Retinal pigment epithelial cell (primary cell): ENCODE measurements around the gene MXI1.
A peak's percentile ranks its signal among the peaks of the same experiment; 100 is the strongest.
"Not testable (repeated sequence)": the region's sequence is repeated elsewhere in the genome, so short reads cannot be mapped to it uniquely, and the experiment has no call there.

Source experiments
- DNase-seq: peaks from one replicate; pipeline ENCODE4 v3.0.0-alpha.2; 2010; ENCODE audit warnings: low read depth
- H3K4me3 ChIP-seq: 2 replicates; pipeline ENCODE4 v1.5.1; 2011; ENCODE audit warnings: mild to moderate bottlenecking, low read length, control low read depth, moderate library complexity
- CTCF ChIP-seq: conservative IDR thresholded peaks from 2 replicates; pipeline ENCODE4 v1.5.1; 2011; ENCODE audit warnings: low read depth, low read length, control low read depth, inconsistent platforms

Gene MXI1

GRCh38 chr10:110181911-110182310, 25.5 kb upstream of the MXI1 start:
- no peak for TF ChIP-seq CTCF
- no peak for DNase-seq
- no peak overlapping the region for H3K4me3 ChIP-seq

- TF ChIP-seq CTCF: no peak
- no peak overlapping the region for H3K4me3 ChIP-seq
- no peak for DNase-seq
Observed at GRCh38 chr10:110184398-110184797, 23.0 kb upstream of the MXI1 start.

- DNase-seq, H3K4me3 ChIP-seq: not testable (repeated sequence)
Observed at GRCh38 chr10:110185646-110186182, 21.7 kb upstream of the MXI1 start.

- H3K4me3 ChIP-seq: no peak overlapping the region
- no peak for DNase-seq
- no peak for TF ChIP-seq CTCF
Observed at GRCh38 chr10:110190170-110190569, 17.2 kb upstream of the MXI1 start.

- TF ChIP-seq CTCF: peak; percentile 3
- DNase-seq: no peak
Observed at GRCh38 chr10:110192552-110192951, 14.9 kb upstream of the MXI1 start.

GRCh38 chr10:110200503-110200902, 6.9 kb upstream of the MXI1 start:
- TF ChIP-seq CTCF: no peak
- no peak for DNase-seq
- H3K4me3 ChIP-seq: no peak overlapping the region

More at GRCh38 chr10:110192552-110192951, 14.9 kb upstream of the MXI1 start:
- H3K4me3 ChIP-seq: no peak overlapping the region

GRCh38 chr10:110201046-110201445, 6.4 kb upstream of the MXI1 start:
- H3K4me3 ChIP-seq, DNase-seq: not testable (repeated sequence)

GRCh38 chr10:110203500-110204455, 3.6 kb upstream of the MXI1 start:
- no peak for TF ChIP-seq CTCF
- DNase-seq: no peak

More at GRCh38 chr10:110203500-110204455, 3.6 kb upstream of the MXI1 start:
- no peak overlapping the region for H3K4me3 ChIP-seq
